ENCODE results near the gene COG4. TPM values are rescaled to one million over a fixed set of nuclear protein-coding genes. Genes with fewer than 3 reads are reported as not detected.

The COG4 gene
- total and polyA plus RNA-seq, 2 experiments from 2014 or later = 60.6 to 66.4 TPM

DNA sequence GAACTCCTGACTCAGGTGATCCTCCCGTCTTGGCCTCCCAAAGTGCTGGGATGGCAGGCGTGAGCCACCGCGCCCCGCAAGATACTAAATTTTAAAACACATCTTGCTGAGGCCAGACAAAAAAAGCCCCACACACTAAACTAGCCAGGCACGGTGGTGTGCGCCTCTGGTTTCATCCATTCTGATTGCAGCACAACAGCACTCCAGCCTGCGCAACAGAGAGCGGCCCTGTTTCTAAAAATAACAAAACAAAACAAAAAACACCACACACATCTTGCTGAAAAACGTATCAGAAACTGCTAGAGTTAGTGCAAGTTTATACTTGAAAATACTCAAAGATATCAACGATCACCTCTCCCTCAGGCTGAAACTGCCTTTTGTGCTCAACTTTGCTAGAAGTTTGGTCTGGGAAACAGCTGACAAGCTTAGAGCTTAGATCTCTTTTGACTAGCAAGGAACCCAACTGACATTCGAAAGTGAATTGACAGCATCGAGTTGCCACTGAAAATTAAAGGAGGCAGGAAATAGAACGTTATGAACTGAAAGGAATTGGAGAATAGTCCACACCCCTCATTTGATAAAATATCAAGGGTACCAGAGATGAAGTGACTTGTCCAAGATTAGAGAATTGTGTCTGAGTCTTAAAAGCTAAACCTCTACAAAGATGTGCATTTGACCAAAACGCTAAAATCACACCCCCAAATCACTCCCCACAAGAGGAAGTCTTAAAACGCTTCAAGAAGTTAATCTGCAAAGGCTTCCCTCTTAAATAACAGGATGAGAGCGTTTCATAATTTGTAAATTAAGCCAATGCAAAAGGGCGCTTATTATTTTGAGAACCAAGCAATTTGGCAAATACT is 908 bp downstream of the COG4 start:
- H3F3A ChIP-seq (ENCODE audit: insufficient read depth) = peaks cover 18% of the 10 kb centered on the region; the same call in 1 of the 2 replicates
- H2AFZ ChIP-seq = peak overlapping the region; percentile 89
- in situ Hi-C loops (cut with MboI) = no loop called here
- H3K36me3 ChIP-seq (ENCODE audit: low read depth) = peaks cover 19% of the 10 kb centered on the region
- peaks cover 27% of the 10 kb centered on the region for H3K4me1 ChIP-seq (ENCODE audit: insufficient read depth)
- H3K4me2 ChIP-seq (ENCODE audit: unreplicated experiment) = peak overlapping the region; percentile 95
- 55 to 56% methylated on average over 18 of the region's 18 CpGs for WGBS, 2 experiments (ENCODE audit: low coverage in 1 of 2, low lambda C conversion rate in 2 of 2, missing lambda C conversion rate in 2 of 2)
- no peaks in the 10 kb centered on the region for H3K9me2 ChIP-seq (ENCODE audit: insufficient read depth)
- no peak for DNase-seq
- peak overlapping the region; percentile 96 for H3K4me3 ChIP-seq
- H3K79me2 ChIP-seq (ENCODE audit: insufficient read depth) = peaks cover 71% of the 10 kb centered on the region
- peak overlapping the region; percentile 92 for H3K27ac ChIP-seq
- no peaks in the 10 kb centered on the region for H3K9me3 ChIP-seq (ENCODE audit: low read depth)
- TF ChIP-seq EZH2 (IDR thresholded peaks at IDR 0.05; ENCODE audit: insufficient read depth, poor library complexity, severe bottlenecking) = no peak
- no peak for TF ChIP-seq EZH2phosphoT487 (IDR thresholded peaks at IDR 0.05; ENCODE audit: insufficient read depth, low read depth)
- no peaks in the 10 kb centered on the region for H4K20me1 ChIP-seq (ENCODE audit: insufficient read depth)
- H3K9ac ChIP-seq = peak overlapping the region; percentile 99
- H3K27me3 ChIP-seq (replicated peaks; ENCODE audit: insufficient read depth) = no peaks in the 10 kb centered on the region

DNA sequence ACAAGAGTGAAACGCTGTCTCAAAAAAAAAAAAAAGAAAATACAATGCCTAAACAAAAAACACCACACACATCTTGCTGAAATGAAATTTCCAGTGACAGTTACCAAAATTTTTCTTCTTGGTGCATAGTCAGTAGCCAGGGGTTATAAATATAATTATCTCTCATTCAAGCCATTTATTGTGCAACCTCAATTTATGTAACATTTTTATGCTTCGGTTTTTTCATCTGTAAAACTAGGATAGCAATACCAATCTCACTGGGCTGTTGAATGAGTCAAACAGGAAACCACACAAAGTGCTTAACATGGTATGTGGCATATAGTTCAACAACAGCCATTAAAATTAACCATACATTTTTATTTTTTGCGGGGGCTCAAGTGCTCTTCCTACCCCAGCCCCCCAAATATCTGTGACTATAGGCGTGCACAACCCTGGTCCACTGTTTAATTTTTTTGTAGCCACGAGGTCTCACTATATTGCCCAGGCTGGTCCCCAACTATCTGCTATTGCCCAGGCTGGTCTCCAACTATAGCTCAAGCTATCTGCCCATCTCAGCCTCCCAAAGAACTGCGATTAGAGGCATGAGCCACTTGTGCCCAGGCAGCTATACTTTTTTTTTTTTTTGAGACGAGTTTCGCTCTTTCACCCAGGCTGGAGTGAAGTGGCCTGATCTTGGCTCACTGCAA is 2.6 kb downstream of the COG4 start:
- H4K20me1 ChIP-seq (ENCODE audit: insufficient read depth) = no peaks in the 10 kb centered on the region
- DNase-seq = peak; percentile 80
- H3K9ac ChIP-seq = no peak overlapping the region
- peaks cover 16% of the 10 kb centered on the region for H3K4me1 ChIP-seq (ENCODE audit: insufficient read depth)
- no peak overlapping the region for H2AFZ ChIP-seq
- no peaks in the 10 kb centered on the region for H3K9me2 ChIP-seq (ENCODE audit: insufficient read depth)
- peaks cover 15% of the 10 kb centered on the region for H3K36me3 ChIP-seq (ENCODE audit: low read depth)
- H3K9me3 ChIP-seq (ENCODE audit: low read depth) = no peaks in the 10 kb centered on the region
- no peak overlapping the region for H3K4me3 ChIP-seq
- no peak for TF ChIP-seq EZH2 (IDR thresholded peaks at IDR 0.05; ENCODE audit: insufficient read depth, poor library complexity, severe bottlenecking)
- TF ChIP-seq EZH2phosphoT487 (IDR thresholded peaks at IDR 0.05; ENCODE audit: insufficient read depth, low read depth) = no peak
- in situ Hi-C loops (cut with MboI) = no loop called here
- no peaks in the 10 kb centered on the region for H3K27me3 ChIP-seq (replicated peaks; ENCODE audit: insufficient read depth)
- no peak overlapping the region for H3K4me2 ChIP-seq (ENCODE audit: unreplicated experiment)
- 0 out of 2 replicates have a peak, but pooled peaks cover 5% of the 10 kb centered on the region for H3F3A ChIP-seq (ENCODE audit: insufficient read depth)
- H3K27ac ChIP-seq = peak overlapping the region; percentile 19; the same call in 1 of the 2 replicates
- WGBS, 2 experiments (ENCODE audit: low coverage in 1 of 2, low lambda C conversion rate in 2 of 2, missing lambda C conversion rate in 2 of 2) = 70 to 71% methylated on average over 8 of the region's 8 CpGs
- peaks cover 55% of the 10 kb centered on the region for H3K79me2 ChIP-seq (ENCODE audit: insufficient read depth)

DNA sequence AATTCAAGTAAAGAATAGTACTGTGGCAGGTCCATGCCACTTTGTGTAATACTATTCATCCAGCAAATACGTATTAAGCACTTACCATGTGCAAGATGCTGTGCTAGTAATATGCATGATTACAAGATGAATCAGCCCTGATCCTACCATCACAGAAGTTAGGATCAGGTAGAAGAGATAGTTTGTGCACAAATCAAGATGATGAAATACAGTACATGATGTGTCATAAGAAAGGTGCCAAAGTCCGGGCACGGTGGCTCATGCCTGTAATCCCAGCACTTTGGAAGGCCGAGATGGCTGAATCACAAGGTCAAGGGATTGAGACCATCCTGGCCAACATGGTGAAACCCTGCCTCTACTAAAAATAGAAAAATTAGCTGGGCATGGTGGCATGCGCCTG is 10.9 kb downstream of the COG4 start:
- 6 to 11% methylated on average over 5 of the region's 5 CpGs for WGBS, 2 experiments (ENCODE audit: low coverage in 1 of 2, low lambda C conversion rate in 2 of 2, missing lambda C conversion rate in 2 of 2)
- Histone ChIP-seq H3K36me3 (ENCODE audit: low read depth) (peaks cover 54% of the 10 kb centered on the region), H3K79me2 (ENCODE audit: insufficient read depth) (no peaks in the 10 kb centered on the region), H3K9me2 (ENCODE audit: insufficient read depth) (no peaks in the 10 kb centered on the region), H3K4me3 (no peak overlapping the region), H2AFZ (no peak overlapping the region), H3K27me3 (replicated peaks; ENCODE audit: insufficient read depth) (no peaks in the 10 kb centered on the region), H3K4me2 (ENCODE audit: unreplicated experiment) (no peak overlapping the region), H3F3A (ENCODE audit: insufficient read depth) (peaks cover 31% of the 10 kb centered on the region), H3K9me3 (ENCODE audit: low read depth) (no peaks in the 10 kb centered on the region), H3K4me1 (ENCODE audit: insufficient read depth) (peaks cover 14% of the 10 kb centered on the region), H3K27ac (peak overlapping the region; percentile 70), H4K20me1 (ENCODE audit: insufficient read depth) (no peaks in the 10 kb centered on the region), H3K9ac (no peak overlapping the region)
- DNase-seq = peak; percentile 78
- TF ChIP-seq EZH2phosphoT487 (IDR thresholded peaks at IDR 0.05; ENCODE audit: insufficient read depth, low read depth) (no peak), EZH2 (IDR thresholded peaks at IDR 0.05; ENCODE audit: insufficient read depth, poor library complexity, severe bottlenecking) (no peak)
- in situ Hi-C loops (cut with MboI) = no loop called here

DNA sequence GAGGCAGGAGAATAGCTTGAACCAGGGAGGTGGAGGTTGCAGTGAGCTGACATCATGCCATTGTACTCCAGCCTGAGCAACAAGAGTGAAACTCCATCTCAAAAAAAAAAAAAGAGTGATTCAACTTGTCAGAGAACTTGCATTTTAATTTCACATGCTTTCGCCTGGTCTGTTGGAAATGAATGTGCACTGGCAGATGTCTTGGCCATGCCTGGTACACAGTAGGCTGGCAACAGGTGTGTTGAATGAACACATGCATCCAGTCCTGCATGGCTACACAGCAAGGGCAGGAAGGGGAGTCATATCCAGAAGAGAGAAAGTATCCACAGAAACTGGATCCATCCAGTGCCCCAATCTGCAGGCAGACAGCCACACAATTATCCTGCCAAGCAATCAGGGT is 11.5 kb downstream of the COG4 start:
- Histone ChIP-seq H3K9me2 (ENCODE audit: insufficient read depth) (no peaks in the 10 kb centered on the region), H3K36me3 (ENCODE audit: low read depth) (peaks cover 56% of the 10 kb centered on the region)
- WGBS, 2 experiments (ENCODE audit: low coverage in 1 of 2, low lambda C conversion rate in 2 of 2, missing lambda C conversion rate in 2 of 2) = 94 to 100% methylated on average over 1 of the region's 1 CpG

More for the DNA sequence above, 11.5 kb downstream of the COG4 start:
- peaks cover 31% of the 10 kb centered on the region for H3F3A ChIP-seq (ENCODE audit: insufficient read depth)
- no peaks in the 10 kb centered on the region for H3K79me2 ChIP-seq (ENCODE audit: insufficient read depth)
- H3K9ac ChIP-seq = no peak overlapping the region
- in situ Hi-C loops (cut with MboI) = no loop called here
- no peak overlapping the region for H3K4me2 ChIP-seq (ENCODE audit: unreplicated experiment)
- no peaks in the 10 kb centered on the region for H3K27me3 ChIP-seq (replicated peaks; ENCODE audit: insufficient read depth)
- no peaks in the 10 kb centered on the region for H3K9me3 ChIP-seq (ENCODE audit: low read depth)
- no peak overlapping the region for H2AFZ ChIP-seq
- DNase-seq = no peak
- no peaks in the 10 kb centered on the region for H4K20me1 ChIP-seq (ENCODE audit: insufficient read depth)
- peak overlapping the region; percentile 70 for H3K27ac ChIP-seq
- peaks cover 14% of the 10 kb centered on the region for H3K4me1 ChIP-seq (ENCODE audit: insufficient read depth)
- no peak for TF ChIP-seq EZH2 (IDR thresholded peaks at IDR 0.05; ENCODE audit: insufficient read depth, poor library complexity, severe bottlenecking)
- TF ChIP-seq EZH2phosphoT487 (IDR thresholded peaks at IDR 0.05; ENCODE audit: insufficient read depth, low read depth) = no peak
- H3K4me3 ChIP-seq = no peak overlapping the region

Measured in GM23248 (cell line).